HL-60 (cell line): Measurements from ENCODE around the gene SLITRK4.

Experiments used
- DNase-seq, 2 experiments: peaks; one replicate each; pipeline ENCODE4 v3.0.0-alpha.2; 2010 to 2020; ENCODE audit warnings: low read depth in 1 of 2, low spot score in 1 of 2
- H3K27ac ChIP-seq: fragments of 250-450 bp; sonication (Bioruptor Pico); replicated peaks from 2 replicates; pipeline ENCODE4 v1.5.1; 2020; ENCODE audit warnings: mild to moderate bottlenecking, moderate library complexity
- H3K27me3 ChIP-seq: fragments of 250-450 bp; sonication (Bioruptor Pico); 2 replicates; pipeline ENCODE4 v1.5.1; 2021; ENCODE audit warnings: mild to moderate bottlenecking, moderate library complexity; ENCODE audit not compliant: insufficient read depth, poor library complexity, severe bottlenecking
- H3K4me3 ChIP-seq: replicated peaks from 2 replicates; pipeline ENCODE4 v1.5.1; 2011; ENCODE audit warnings: mild to moderate bottlenecking, control low read depth, low read length; ENCODE audit not compliant: insufficient read depth
- CTCF ChIP-seq: IDR thresholded peaks from one replicate; pipeline ENCODE4 v1.5.1; 2011; ENCODE audit warnings: low read length, control low read depth, inconsistent platforms; ENCODE audit not compliant: insufficient read depth
- GABPA ChIP-seq: IDR thresholded peaks from 2 replicates; pipeline ENCODE4 v1.6.1; 2012; ENCODE audit warnings: low read depth
- POLR2AphosphoS5 ChIP-seq: IDR thresholded peaks from 2 replicates; pipeline ENCODE4 v1.6.1; 2012; ENCODE audit warnings: low read depth
- REST ChIP-seq: IDR thresholded peaks from 2 replicates; pipeline ENCODE4 v1.6.1; 2012; ENCODE audit warnings: low read depth; ENCODE audit not compliant: insufficient replicate concordance
- SPI1 ChIP-seq: IDR thresholded peaks from 2 replicates; pipeline ENCODE4 v1.6.1; 2012; ENCODE audit warnings: low read depth, mild to moderate bottlenecking, borderline replicate concordance

SLITRK4 gene

GRCh38 chrX:143661286-143661685, 25.4 kb upstream of the SLITRK4 start:
- DNase-seq, result no peak
- no peaks in the 10 kb centered on the region for H3K27me3 ChIP-seq
- TF ChIP-seq GABPA (no peak), POLR2AphosphoS5 (no peak), SPI1 (no peak)
- no peak overlapping the region for H3K27ac ChIP-seq
- no peak overlapping the region for H3K4me3 ChIP-seq

GRCh38 chrX:143648705-143649104, 12.8 kb upstream of the SLITRK4 start:
- H3K27me3 ChIP-seq, result no peaks in the 10 kb centered on the region
- TF ChIP-seq CTCF (no peak), SPI1 (no peak), GABPA (no peak), REST (no peak), POLR2AphosphoS5 (no peak)
- DNase-seq, result peak in 1 of 2 experiments; percentile 38
- H3K27ac ChIP-seq, result no peak overlapping the region
- H3K4me3 ChIP-seq, result no peak overlapping the region

GRCh38 chrX:143642426-143642825, 6.5 kb upstream of the SLITRK4 start:
- DNase-seq, result no peak
- H3K4me3 ChIP-seq, result no peak overlapping the region
- TF ChIP-seq REST (no peak), SPI1 (no peak), POLR2AphosphoS5 (no peak), GABPA (no peak), CTCF (no peak)
- no peaks in the 10 kb centered on the region for H3K27me3 ChIP-seq
- no peak overlapping the region for H3K27ac ChIP-seq

GRCh38 chrX:143636831-143637230, 930 bp upstream of the SLITRK4 start:
- Histone ChIP-seq H3K27ac (no peak overlapping the region), H3K27me3 (no peaks in the 10 kb centered on the region), H3K4me3 (no peak overlapping the region)
- DNase-seq, result no peak
- TF ChIP-seq POLR2AphosphoS5, result no peak
- no peak for TF ChIP-seq CTCF
- no peak for TF ChIP-seq REST
- TF ChIP-seq SPI1, result no peak
- TF ChIP-seq GABPA, result no peak
